Cardiac septum (tissue), 1 donor: Measurements from ENCODE around the gene CDH13. TPM values are rescaled to one million over a fixed set of nuclear protein-coding genes. Genes with fewer than 3 reads are reported as not detected.

Experiments
- DNase-seq: peaks from one replicate; pipeline ENCODE4 v3.0.0-alpha.2; 2020; ENCODE audit warnings: low spot score
- intact Hi-C: fragments of 100-400 bp; cut with DNase I; formaldehyde crosslinking; loops from one replicate; pipeline ENCODE4 v1.14.0; 2022
- total RNA-seq: library from RNA; stranded (reverse); fragmentation: NEBNext Ultra II Directional; extraction: Animal tissue kit (Norgen Biotek cat#: 25700); gene quantifications from one replicate; pipeline ENCODE4 v1.2.1, GENCODE V29; 2021
- donor health status: DM: no; HTN: no; CAD: no.

CDH13 gene
- total RNA-seq, 1 donor from 2014 or later: 108 TPM

DNA sequence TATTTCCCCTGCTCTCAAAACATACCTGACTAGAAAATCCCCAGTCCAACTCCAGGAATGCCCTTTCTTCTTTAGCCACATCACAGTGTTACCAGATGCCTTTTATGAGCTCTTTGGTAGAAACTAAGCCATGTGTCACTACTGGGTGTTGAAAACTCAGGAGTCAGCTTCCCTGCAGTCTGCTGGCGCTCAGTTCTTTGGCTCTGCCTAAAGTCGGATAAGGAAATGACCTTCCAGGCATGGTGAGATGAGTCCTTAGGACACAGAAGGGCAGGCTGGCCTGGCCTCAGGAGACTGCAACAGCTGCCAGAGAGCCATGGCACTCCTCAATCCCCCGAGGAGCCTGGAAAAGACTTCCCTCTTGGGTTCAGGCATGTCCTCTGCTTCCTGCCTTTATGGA is 89.1 kb downstream of the CDH13 start:
- DNase-seq: no peak
- intact Hi-C loops: loop anchor here (2.0 kb wide), 1 partner anchor 19 kb away; no protein-coding TSS in a partner anchor

DNA sequence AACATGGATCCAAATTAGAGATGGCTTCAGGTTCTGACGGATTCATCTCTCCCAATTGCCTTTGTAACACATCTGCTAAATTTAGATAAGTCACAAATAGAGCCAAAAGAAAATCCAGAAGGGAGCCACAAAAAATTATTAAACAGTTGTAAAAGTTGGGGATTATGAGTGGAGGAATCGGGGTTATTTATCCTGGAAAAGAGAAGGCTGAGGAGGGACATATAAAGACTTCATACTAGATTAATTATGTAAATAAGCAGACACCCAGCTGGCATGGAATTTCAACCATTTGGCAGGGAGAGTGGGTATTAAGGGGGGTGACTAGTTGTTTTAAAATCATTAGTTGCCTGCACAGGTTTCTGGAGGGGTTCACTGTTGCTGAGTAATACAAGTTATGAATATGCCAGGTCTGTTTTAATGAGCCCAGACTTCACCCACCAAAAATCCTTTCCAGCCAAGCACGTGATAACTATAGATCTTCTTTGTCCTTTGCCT is 89.6 kb downstream of the CDH13 start:
- intact Hi-C loops: loop anchor here (2.0 kb wide), 1 partner anchor 18 kb away; no protein-coding TSS in a partner anchor
- no peak for DNase-seq

DNA sequence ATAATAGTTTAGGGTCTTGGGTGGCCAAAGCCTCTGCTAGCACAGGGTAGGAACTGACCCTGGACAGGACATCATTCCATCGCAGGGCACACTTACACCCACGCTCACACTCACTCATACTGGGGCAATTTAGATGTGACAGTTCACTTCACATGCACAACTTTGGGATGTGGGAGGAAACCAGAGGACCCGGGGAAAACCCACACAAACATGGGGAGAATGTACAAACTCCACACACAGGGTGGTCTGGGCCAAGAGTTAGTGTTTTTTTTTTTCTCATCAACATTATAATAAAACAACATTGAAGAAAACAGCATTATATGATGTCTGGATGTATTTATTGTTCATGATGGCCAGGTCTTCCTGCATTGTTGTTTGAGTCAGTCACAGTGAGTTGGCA is 93.6 kb downstream of the CDH13 start:
- intact Hi-C loops: no loop called here
- DNase-seq: no peak

DNA sequence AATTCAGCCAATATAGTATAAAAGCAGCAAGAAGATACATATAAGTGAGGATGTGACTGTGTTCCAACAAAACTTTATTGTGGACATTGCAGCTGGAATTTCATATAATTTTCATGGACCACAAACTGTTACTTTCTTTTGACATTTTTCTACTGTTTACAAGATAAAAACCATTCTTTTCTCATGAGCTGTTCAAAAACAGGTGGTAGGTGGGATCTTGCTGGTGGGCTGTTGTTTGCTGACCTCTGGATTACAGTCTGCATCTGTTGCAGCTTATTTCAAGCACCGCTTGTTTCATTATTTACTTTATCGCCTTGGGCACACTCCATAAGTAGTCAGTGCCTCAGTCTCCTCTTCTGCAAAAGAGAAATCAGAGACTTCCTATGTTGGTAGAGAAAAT is 99.5 kb downstream of the CDH13 start:
- intact Hi-C loops: no loop called here
- DNase-seq: no peak

DNA sequence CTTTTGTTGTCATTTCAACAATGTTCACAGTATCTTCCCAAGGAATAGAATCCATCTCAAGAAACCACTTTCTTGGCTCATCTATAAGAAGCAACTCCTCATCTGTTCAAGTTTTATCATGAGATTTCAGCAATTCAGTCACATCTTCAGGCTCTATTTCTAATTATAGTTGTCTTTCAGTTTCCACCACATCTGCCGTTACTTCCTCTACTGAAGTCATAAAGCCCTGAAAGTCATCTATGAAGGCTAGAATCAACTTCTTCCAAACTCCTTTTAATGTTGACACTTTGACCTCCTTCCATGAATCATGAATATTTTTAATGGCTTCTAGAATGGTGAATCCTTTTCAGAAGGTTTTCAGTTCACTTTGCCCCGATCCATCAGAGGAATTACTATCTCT is 102.1 kb downstream of the CDH13 start:
- intact Hi-C loops: no loop called here
- no peak for DNase-seq

DNA sequence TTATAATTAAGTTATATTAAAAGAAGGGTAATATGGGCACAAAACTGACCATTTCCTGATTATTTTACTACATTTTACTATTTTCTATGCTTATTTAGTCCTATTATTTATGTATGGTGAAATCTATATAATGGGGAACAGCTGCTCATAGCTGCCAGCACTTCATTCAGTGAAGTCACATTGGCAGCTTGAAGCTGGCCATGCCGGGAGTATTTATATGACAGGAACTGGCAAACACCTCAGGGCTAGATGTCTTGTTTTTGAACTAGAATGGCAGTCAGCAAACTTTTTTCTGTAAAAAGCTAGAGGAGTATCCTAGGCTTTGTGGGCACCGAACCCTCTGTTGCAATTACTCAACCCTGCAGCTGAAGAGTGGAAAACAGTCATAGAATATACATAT is 104.1 kb downstream of the CDH13 start:
- no peak for DNase-seq
- intact Hi-C loops: no loop called here

DNA sequence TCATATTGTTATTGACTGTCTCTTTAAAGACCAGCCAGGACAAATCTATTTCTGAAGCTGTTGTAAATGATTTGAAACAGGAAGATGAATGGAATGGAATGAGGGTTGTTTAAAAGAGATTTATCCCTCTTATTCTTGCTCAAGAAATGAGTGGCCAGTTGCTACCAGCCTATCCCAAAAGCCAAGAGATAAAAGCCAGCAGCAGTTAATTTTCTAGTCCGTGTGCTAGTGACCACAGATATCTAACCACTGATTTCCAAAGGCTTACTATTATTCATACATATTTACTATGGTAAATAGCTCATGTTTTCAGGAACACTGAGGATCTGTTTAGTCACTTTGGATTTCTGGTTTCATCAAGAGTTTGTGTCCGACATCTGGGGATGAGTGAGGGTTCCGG is 105.7 kb downstream of the CDH13 start:
- intact Hi-C loops: no loop called here
- DNase-seq: no peak

DNA sequence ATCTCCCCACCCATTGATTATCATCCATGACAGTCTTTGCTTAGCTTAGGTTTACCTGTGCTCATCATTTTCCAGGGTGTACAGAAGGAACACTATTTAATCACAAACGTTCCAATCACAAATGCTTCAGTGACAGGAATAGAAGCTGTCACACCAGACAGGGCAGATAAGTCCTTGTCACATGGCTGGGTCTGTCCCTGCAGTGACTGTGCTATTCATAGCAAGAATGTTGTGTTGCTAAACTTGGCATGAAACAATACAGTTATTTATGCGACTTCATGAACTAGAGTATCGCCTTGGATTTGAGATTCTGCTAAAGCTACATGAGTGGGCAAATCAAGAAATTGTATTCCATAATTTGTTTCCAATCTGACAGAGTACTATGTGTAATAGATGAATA is 108.4 kb downstream of the CDH13 start:
- DNase-seq: no peak
- intact Hi-C loops: loop anchor here (2.0 to 5.0 kb wide), 3 partner anchors 18 to 98 kb away; no protein-coding TSS in a partner anchor

DNA sequence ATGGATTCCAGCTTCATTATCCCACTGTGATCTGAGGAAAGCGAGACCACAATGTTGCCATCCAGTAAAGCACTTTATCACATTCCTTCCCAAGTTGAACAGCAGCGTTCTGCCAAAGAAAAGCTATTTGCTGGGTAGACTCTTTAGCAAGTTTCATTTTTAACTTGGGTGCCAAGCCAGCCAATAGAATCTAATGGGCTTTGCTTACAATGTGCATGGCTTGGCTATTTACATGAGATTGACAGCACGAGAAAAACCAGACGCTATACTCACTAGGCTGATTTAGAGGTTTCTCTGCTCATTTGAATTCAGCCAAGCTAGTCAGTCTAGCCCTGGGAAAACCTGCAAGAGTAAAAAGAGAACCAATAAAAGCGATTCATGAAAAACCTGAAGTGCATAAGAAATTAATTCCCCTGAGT is 108.9 kb downstream of the CDH13 start:
- intact Hi-C loops: loop anchor here (2.0 to 5.0 kb wide), 3 partner anchors 19 to 98 kb away; no protein-coding TSS in a partner anchor

DNA sequence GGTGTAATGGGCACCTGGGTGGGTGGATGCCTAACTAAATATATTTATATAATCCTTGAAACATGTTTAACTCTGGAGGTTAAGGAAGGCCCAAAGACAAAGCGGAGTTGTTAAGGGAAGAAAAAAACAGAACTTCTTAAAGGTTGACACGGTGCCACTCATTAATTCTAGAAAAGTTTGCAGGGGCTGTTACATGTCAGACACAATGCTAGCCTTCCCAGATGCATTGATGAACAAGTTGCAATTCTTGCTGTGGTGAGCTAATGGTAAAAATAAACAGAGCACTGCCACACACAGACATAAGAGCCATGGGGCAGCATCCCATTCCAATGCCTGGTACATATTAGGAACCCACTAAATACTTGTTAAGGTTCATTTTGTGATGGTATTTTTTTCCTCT is 109.5 kb downstream of the CDH13 start:
- no peak for DNase-seq
- intact Hi-C loops: loop anchor here (5.0 kb wide), 2 partner anchors 34 to 99 kb away; no protein-coding TSS in a partner anchor

More for the DNA sequence above, 108.9 kb downstream of the CDH13 start:
- DNase-seq: no peak

DNA sequence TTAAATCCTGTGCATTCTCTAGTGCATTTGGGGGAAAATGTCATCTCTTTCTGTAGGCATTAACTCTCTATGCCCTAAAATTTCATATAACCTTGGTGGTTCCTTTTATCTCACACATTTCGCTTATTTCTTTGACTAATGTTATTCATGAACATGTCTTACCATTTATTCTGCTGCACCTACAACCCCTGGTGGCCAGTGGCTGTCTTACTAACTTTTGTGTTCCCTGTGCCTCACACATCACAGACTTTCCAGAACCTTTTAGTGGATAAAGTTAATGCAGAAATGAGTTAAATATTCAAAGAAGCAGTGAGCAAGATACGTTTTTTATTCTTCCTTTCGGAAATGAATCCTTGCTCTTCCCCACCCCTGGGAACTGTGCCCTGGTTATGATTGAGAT is 111.9 kb downstream of the CDH13 start:
- DNase-seq: no peak
- intact Hi-C loops: loop anchor here (5.0 kb wide), 2 partner anchors 36 to 101 kb away; no protein-coding TSS in a partner anchor

DNA sequence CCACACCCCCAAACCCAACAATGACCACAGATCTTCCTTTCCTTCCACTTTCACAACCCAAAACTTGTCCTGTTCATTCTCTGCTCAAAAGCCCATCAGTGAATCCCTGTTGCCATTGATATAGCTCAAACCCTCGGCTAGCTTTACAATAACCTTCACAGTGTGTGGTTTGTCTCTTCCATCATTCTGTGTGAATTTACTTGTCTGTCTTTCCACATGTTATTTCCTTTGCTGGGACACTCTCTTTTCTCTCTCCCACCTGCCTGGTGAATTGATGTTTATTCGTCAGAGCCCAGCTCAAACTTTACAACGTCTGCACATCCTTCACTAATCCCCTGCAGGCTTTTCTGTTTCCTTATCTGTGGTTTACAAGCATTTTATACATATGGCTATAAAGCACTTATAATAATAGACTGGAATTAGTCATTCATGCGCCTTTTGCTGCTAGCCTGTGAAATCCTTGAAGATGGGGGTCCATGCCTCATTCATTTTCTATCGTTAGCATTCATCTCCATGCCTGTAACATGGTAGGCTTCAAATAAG is 114.4 kb downstream of the CDH13 start:
- no peak for DNase-seq
- intact Hi-C loops: no loop called here

DNA sequence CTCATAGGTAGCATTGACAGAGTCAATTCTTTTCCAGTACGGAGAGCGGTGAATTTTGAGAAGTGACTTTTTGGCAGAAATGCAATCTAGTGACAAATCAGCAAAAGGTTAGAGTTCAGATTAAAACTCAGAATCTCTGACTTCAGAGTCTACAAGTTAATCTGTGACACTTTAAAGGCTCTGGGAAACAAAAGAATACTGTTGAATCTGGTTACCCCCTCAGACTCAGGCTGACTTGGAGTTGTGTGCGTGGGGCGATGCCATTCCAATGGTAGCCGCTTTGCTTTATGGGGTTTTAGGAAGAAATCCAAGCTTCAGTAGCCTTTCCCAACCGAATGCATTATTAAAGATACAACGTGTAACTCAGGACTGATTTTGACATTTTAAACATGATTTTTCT is 118.2 kb downstream of the CDH13 start:
- no peak for DNase-seq
- intact Hi-C loops: no loop called here

DNA sequence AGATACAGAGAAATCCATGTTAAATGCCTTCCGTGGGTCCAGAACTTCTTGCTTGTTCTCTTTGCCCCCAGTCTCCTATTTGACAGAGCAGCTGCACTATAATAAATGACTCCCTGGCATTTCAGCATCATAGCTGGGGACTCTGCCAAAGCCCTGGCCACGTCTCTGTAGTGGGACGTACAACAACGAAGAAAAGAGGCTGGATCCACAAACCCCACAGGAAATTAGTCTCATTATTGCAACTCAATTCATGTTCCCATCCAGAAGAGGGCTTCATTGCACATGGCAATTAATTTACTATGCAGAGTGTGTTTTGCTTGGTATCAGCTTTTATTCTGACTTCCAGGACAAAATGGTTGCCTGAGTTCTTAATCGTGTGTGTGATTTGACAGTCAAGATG is 121.3 kb downstream of the CDH13 start:
- DNase-seq: no peak
- intact Hi-C loops: no loop called here

DNA sequence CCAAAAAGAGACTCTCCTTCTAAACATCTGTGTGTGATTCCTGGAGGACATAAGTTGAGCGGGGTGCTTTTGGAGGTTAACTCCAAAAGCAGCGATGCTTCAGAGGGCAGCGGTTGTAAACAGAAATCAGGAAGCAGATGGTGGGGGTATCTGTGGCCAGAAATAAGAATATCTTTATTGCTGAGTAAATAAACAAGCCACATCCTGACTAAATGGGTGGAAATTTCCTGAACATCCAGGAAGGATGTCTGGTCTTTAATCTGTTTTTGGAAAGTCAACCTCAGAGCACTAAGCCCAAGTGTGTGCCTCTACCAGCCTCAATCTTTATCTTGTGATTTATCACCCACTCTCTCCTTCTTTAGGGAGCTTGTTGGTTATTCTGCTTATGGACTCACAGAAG is 123.3 kb downstream of the CDH13 start:
- intact Hi-C loops: loop anchor here (5.0 kb wide), 1 partner anchor 123 kb away; the partner anchor contains the start of gene CDH13
- no peak for DNase-seq

DNA sequence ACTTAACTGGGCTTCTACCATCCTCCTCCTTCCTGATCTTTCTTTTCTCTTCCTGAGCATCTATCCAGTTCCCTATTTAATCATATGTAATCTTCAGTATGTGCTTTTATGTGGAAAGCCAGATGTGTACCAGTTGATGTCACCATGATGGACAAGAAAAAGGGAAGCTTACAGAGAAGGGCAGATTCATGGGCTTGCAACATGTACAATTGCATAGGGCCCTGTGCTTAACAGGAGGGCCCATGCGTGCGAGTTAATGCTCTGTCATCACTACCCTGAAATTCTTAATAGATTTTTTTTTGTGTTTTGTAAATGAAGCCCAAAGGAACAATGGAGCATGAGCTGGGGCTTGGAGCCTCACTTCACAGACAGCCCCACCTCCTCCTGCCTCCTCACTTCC is 124.3 kb downstream of the CDH13 start:
- DNase-seq: no peak
- intact Hi-C loops: loop anchor here (5.0 kb wide), 1 partner anchor 124 kb away; the partner anchor contains the start of gene CDH13

DNA sequence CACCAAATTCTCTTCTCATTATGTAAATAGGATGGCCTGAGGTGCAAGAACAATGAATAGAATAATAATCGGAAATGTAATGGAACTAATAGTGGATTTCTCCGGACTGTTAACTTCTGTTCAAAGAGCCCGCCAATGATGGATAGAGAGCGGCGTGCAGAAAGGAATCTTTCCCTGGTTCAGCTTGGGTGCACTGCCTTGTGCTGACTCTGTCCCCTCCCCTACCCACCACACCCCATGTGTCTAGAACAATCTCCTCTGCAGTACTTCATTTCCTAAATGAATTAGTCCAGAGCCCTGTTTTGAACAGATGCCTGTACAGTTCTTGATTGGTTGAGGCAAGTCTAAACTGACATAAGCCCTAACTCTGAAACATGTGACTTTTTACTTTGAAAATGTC is 125.4 kb downstream of the CDH13 start:
- intact Hi-C loops: loop anchor here (5.0 kb wide), 1 partner anchor 125 kb away; the partner anchor contains the start of gene CDH13
- no peak for DNase-seq

DNA sequence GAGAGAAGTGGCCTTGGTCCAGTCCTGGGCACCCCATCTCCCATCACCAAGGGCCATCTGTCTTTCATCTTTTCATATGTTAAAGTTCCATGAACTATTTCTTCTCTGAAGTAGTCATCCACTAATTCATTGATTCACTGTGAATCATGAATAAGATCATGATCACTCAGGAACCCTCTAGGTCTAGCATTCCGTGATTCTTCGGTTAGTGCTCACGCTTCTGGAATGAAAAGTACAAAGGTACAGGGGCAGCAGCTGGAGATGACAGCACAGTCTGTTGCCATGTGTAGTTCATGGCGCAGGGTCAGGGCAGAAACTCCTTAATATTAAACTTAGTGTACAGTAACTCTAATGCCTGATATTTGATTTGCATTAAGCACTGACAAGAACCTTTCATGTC is 127.1 kb downstream of the CDH13 start:
- DNase-seq: no peak
- intact Hi-C loops: loop anchor here (5.0 kb wide), 1 partner anchor 127 kb away; the partner anchor contains the start of gene CDH13

DNA sequence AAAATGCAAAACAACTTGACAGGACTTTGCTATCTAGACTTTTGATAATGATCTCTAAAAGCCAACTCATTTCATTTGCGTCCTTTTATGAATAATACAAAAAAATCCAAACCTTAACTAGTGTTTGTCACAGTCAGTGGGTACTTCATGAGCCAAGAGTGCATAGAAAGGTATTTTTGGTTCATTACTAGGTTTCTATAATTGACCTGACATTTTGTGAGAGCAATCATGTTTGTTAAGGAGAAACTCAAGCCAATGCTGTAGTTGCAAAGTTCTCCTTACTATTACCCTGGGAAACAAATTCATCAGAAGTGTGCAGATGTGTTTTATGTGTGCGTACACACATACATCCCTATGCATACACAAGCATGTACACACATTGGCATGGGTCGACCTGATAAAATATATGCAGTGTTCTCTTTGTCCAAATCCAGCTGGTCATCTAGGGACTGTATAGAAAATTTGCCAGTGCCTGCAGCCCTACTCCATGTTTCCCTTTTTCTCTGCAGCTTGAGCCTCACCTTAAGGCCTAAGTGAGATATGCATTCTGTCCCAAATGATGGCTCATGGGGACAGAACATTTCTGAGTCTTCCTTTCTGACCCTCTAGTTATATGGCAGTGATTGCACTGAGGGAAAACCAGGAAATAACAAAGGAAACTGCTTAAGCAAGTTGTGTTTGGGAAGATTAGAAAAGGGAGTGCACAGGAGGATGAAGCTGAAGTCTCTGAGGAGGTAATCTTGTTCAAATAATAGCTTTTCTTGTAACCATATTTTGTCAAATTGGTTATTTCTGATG is 128.1 kb downstream of the CDH13 start:
- DNase-seq: no peak
- intact Hi-C loops: loop anchor here (5.0 kb wide), 1 partner anchor 128 kb away; the partner anchor contains the start of gene CDH13

DNA sequence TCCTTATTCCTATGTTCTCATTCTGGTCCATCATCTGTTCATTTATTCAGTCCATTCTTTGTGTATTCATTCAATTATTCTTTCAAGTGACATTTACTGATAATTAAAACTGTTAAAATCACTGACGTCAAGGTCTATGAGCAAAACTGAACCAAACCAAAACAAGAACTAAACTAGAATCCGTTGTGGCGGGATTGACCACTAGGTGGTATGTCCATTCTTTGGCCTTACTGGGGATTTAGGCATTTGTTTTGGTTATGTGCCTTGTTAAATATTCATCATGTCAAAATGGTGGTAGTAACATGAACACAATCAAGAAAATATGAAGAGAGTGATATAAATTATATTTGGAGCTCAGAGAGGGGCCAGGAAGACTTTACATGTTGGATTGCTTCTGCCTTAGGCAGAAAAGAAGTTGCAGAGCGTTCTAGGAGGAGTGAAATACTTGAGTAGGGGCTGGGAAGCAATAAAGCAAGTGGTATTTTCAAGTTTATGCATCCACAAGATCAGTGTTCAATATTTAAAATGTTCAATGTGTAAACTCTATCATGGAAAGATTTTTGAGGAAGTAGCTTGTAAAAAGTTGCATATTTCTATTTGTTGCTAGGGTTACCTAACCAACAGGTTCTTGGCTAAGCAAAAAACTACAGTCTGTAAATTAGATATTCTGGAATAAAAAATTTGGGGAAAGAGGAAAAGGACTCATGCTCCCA is 129.0 kb downstream of the CDH13 start:
- intact Hi-C loops: no loop called here
- no peak for DNase-seq
